ENCODE measurements around the gene RASAL2.

The RASAL2 gene

GRCh38 chr1:178528953-178529335, 435.0 kb downstream of the RASAL2 start:
- DNase-seq = no peak

- DNase-seq = no peak
These were observed 435.6 kb downstream of the RASAL2 start for GRCh38 chr1:178529364-178530036.

DNA sequence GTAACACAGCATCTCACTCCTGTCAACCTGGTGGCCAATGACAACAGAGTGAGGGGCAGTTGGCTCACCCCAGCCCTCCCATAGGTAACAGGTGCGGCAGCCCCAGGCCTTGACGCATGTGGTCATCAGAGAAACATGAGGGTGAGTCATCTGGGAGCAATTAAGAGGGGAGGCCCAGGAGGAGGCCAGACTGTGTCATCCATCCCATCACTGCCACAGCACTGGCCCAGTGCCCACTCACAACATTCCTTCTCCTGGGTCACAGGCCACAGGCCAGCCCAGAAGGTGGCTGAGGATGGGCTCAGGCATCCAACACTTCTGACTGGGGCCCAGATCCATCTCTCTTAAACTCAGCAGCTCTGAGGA, 436.1 kb downstream of the RASAL2 start:
- DNase-seq = no peak

DNA sequence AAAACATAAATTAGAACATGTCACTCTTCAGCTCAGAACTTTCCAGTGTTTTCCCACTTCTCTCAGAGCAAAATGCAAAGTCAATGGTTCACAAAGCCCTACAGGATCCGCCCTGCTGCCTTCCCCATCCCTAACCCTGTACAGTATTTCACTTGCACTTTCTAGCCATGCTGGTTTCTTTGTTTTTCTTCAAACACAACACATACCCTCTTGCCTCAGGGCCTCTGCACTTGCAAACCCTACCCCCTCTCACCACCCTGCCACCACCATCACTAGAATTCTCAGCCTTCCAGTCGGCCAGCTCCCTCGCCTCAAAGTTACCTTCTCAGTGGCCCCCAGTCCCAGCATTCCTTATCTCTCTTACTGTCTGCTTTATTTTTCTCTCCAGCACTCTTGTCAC, 436.6 kb downstream of the RASAL2 start:
- no peak for DNase-seq

GRCh38 chr1:178531887-178532286, 438.0 kb downstream of the RASAL2 start:
- DNase-seq = no peak

DNA sequence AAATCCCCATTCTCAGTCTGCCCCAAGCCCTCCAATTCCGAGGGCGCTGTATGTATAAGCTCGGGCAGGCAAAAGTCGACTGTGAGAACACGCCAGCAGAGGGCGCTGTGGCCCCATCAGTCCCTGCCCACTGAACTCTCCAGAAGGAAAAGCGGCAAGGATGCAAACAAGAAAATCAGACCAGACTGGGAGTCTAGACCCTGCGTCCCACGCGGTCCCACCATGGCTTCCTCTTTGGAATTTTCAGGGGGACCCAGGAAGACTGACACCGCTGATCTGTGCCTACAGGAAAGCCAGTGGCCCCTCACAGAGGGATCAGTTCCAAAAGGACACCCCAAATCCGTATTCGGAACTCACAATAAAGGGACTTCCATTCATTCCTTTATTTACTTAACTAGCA, 438.5 kb downstream of the RASAL2 start:
- peak; percentile 90 for DNase-seq

- DNase-seq = peak; percentile 33
These were observed 439.4 kb downstream of the RASAL2 start for GRCh38 chr1:178533121-178533946.

All from activated CD8-positive, alpha-beta memory T cell treated with anti-CD3 and anti-CD28 coated beads for 24 hours (primary cell).